Hepatocyte (in vitro differentiated cells): ENCODE data around the gene PGBD4.

Source experiments
- CTCF ChIP-seq: fragments of 200-600 bp; sonication (generic); IDR thresholded peaks from 2 replicates; pipeline ENCODE4 v1.5.1; 2016; ENCODE audit warnings: antibody characterized with exemption, mild to moderate bottlenecking; ENCODE audit not compliant: poor library complexity
- EZH2 ChIP-seq: fragments of 200-600 bp; sonication (generic); IDR thresholded peaks from 2 replicates; pipeline ENCODE4 v1.6.1; 2016; ENCODE audit warnings: antibody characterized with exemption, mild to moderate bottlenecking, borderline replicate concordance
- EZH2phosphoT487 ChIP-seq: fragments of 200-600 bp; sonication (generic); IDR thresholded peaks from one replicate; pipeline ENCODE4 v1.6.1; 2018; ENCODE audit warnings: antibody characterized with exemption, mild to moderate bottlenecking, low read depth, moderate library complexity; ENCODE audit not compliant: unreplicated experiment, severe bottlenecking

GRCh38 chr15:34116620-34117019 lies 14.7 kb downstream of the PGBD4 start:
- no peak for TF ChIP-seq CTCF
- TF ChIP-seq EZH2 = no peak
- no peak for TF ChIP-seq EZH2phosphoT487
